ENCODE measurements around the gene LPGAT1. TPM values are rescaled to one million over a fixed set of nuclear protein-coding genes. Genes with fewer than 3 reads are reported as not detected.

Gene LPGAT1
- 10 to 100 TPM; 48.1 to 66.6 (median 53.3) TPM for total RNA-seq

GRCh38 chr1:211830328-211831142 lies at the start of gene LPGAT1:
Gene LPGAT1 (minus strand): TSS chr1:211830763. CDS start chr1:211829296, 1,467 bp downstream.
- WGBS, 2 donors (ENCODE audit: low coverage in 1 of 2) = 0 to 4% methylated on average over 3 to 5 of the region's 88 CpGs
- peaks cover 0 to 8% of the 10 kb centered on the region in 2 donors for H3K36me3 ChIP-seq
- H3K4me1 ChIP-seq = peaks cover 2 to 44% (median 5%) of the 10 kb centered on the region in 3 donors
- TF ChIP-seq POLR2AphosphoS5 (IDR thresholded peaks at IDR 0.05) (no peak), EP300 (IDR thresholded peaks at IDR 0.05) (no peak), POLR2A (IDR thresholded peaks at IDR 0.05) (peak; percentile 42 to 47)
- TF ChIP-seq, protein P1, sequence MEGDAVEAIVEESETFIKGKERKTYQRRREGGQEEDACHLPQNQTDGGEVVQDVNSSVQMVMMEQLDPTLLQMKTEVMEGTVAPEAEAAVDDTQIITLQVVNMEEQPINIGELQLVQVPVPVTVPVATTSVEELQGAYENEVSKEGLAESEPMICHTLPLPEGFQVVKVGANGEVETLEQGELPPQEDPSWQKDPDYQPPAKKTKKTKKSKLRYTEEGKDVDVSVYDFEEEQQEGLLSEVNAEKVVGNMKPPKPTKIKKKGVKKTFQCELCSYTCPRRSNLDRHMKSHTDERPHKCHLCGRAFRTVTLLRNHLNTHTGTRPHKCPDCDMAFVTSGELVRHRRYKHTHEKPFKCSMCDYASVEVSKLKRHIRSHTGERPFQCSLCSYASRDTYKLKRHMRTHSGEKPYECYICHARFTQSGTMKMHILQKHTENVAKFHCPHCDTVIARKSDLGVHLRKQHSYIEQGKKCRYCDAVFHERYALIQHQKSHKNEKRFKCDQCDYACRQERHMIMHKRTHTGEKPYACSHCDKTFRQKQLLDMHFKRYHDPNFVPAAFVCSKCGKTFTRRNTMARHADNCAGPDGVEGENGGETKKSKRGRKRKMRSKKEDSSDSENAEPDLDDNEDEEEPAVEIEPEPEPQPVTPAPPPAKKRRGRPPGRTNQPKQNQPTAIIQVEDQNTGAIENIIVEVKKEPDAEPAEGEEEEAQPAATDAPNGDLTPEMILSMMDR (IDR thresholded peaks at IDR 0.05) = peak; percentile 63 to 91 (median 68)
- H3K4me3 ChIP-seq = peak within 1 kb of the TSS; percentile 68 to 96
- peak; percentile 95 for ATAC-seq
- no peaks in the 10 kb centered on the region for H3K9me3 ChIP-seq
- no peaks in the 10 kb centered on the region for H3K27me3 ChIP-seq
- peak within 1 kb of the TSS; percentile 61 to 92 (median 90) for H3K27ac ChIP-seq

GRCh38 chr1:211879475-211879874 lies 48.9 kb upstream of the LPGAT1 start:
- TF ChIP-seq EP300 (IDR thresholded peaks at IDR 0.05) (no peak), POLR2A (IDR thresholded peaks at IDR 0.05) (no peak), POLR2AphosphoS5 (IDR thresholded peaks at IDR 0.05) (no peak)
- TF ChIP-seq, protein P1 (IDR thresholded peaks at IDR 0.05) = no peak
- H3K4me3 ChIP-seq = no peak overlapping the region
- no peak for ATAC-seq
- no peak overlapping the region for H3K27ac ChIP-seq
- H3K4me1 ChIP-seq = no peaks in the 10 kb centered on the region
- 91 to 94% methylated on average over 2 of the region's 2 CpGs for WGBS, 2 donors (ENCODE audit: low coverage in 1 of 2)
- no peaks in the 10 kb centered on the region for H3K36me3 ChIP-seq
- peaks cover 0 to 14% (median 0%) of the 10 kb centered on the region in 3 donors for H3K9me3 ChIP-seq
- no peaks in the 10 kb centered on the region for H3K27me3 ChIP-seq

DNA sequence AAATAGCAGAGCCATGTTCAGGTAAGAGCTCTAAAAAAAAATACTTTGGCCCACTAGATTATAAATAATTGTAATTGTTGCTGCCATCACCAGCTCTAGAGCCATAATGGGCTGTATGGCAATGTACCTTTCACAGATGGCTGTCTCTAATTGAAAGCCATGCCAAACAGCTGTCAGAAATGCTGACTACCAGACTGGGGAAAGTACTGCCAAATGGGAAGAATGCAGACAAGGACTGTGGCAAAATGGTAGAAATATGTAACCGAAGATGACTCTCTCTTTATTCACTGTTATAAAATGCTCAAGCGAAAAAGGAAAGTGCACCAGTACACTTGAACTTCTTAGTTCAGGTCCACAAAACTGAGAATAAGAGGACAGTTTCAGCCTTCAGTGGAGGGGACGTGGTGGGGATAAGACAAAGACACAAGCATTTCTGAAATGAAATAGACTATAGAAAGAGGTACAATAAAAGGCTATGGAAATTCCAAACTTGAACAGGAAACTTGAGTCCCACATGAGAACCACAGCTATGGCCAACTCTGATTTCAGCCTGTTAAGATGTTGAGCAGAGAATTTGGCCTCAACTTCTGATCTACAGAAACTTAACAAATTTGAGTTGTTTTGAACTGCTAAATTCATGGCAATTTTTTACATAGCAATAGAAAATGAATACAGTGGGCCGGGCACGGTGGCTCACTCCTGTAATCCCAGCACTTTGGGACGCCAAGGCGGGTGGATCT lies 46.5 kb upstream of the LPGAT1 start:
- ATAC-seq = no peak
- Histone ChIP-seq H3K9me3 (peaks cover 0 to 14% (median 0%) of the 10 kb centered on the region in 3 donors), H3K4me1 (no peaks in the 10 kb centered on the region), H3K36me3 (no peaks in the 10 kb centered on the region), H3K4me3 (no peak overlapping the region), H3K27ac (no peak overlapping the region), H3K27me3 (no peaks in the 10 kb centered on the region)
- 81 to 84% methylated on average over 7 of the region's 7 CpGs for WGBS, 2 donors (ENCODE audit: low coverage in 1 of 2)
- no peak for TF ChIP-seq POLR2A (IDR thresholded peaks at IDR 0.05)
- TF ChIP-seq, protein P1 (IDR thresholded peaks at IDR 0.05) = no peak
- TF ChIP-seq EP300 (IDR thresholded peaks at IDR 0.05) = no peak
- TF ChIP-seq POLR2AphosphoS5 (IDR thresholded peaks at IDR 0.05) = no peak

DNA sequence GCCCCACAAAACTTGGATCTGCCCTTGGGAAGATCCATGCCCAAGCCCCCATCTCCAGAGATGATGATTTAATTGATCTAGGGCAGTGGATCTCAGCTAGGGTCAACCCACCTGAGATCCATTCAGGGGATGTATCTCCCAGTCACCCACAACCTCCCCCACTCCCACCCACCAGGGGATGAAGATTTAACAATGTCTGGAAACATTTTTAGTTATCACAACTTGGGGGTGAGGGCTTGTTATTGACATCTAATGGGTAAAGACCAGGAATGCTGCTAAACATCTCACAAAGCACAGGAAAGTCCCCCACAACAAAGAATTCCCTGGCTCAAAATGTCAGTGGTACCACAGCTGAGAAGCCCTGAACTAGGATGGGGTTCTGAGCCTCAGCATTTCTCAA lies 45.0 kb upstream of the LPGAT1 start:
- Histone ChIP-seq H3K4me1 (no peaks in the 10 kb centered on the region), H3K27me3 (no peaks in the 10 kb centered on the region), H3K36me3 (no peaks in the 10 kb centered on the region), H3K4me3 (no peak overlapping the region), H3K27ac (no peak overlapping the region), H3K9me3 (peaks cover 0 to under 1% (median 0%) of the 10 kb centered on the region in 3 donors)
- TF ChIP-seq POLR2A (IDR thresholded peaks at IDR 0.05) (no peak), POLR2AphosphoS5 (IDR thresholded peaks at IDR 0.05) (no peak), EP300 (IDR thresholded peaks at IDR 0.05) (no peak)
- TF ChIP-seq, protein P1 (IDR thresholded peaks at IDR 0.05) = no peak
- ATAC-seq = no peak
